Stimulated activated CD8-positive, alpha-beta memory T cell treated with anti-CD3 and anti-CD28 coated beads, Interleukin-12 subunit alpha, Interleukin-12 subunit beta, amount 100 ng/mL, for 4 hours (primary cell): ENCODE measurements around the gene CACNA1C.

ENCODE experiments used
- DNase-seq: peaks from one replicate; pipeline ENCODE4 v3.0.0-alpha.2; 2020; ENCODE audit warnings: low read depth

The CACNA1C gene

DNA sequence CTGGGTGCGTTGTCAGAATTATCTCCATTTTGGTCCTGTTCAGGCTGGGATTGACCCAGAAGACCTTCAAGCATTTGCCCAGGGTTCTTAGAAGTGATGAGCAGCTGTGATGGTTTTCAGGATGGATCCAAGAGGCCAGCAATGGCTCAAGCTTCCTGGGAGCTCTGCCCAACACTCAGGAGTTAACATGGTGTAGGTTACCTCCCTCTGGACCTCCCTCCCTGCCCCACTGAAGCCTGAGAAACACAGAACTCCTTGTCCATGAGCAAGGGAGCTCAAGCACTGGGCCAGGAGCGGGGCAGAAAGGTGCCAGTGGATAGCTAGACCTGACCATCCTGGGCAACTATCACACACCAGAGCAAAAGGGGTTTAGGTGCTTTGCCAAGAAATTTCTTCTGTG lies 593.6 kb downstream of the CACNA1C start:
- DNase-seq: no peak

DNA sequence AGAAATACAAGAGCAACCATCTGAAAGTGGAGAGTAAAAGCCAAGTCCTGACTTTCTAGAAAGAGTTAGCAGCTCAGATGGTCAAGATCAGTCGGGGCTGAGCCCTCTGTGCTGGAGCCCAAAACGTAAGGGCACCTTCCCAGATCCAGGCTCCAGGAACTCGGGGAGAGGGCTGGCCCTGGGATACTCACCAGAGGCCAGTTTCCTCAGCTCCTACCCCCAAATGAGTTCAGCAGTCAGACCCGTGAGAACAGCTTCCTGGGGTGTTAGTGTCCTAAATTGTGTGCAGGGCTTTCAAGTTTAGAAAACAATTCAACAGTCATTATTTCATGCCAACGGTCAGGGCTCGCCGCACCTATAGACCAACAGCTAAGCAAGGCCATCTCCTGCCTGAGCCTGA lies 594.4 kb downstream of the CACNA1C start:
- DNase-seq: no peak

DNA sequence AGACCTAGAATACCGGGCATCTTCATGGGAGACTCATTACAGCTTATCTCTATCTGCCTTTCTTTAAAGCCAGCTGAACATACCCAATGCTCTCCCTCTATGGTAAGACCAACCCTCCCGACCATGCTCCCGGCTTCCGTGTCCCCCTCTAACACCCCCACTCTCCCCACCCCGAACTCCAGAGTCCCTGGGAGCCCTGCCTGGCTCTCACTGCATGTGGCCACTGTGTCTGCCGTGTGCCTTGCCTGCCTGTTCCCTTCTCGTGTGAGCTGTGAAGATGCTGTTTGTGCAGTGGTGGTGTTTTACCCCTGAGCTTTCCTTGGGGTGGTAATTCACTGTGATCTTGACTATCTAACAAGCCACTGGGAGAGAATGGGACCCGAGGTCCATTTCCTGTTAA lies 595.6 kb downstream of the CACNA1C start:
- no peak for DNase-seq

DNA sequence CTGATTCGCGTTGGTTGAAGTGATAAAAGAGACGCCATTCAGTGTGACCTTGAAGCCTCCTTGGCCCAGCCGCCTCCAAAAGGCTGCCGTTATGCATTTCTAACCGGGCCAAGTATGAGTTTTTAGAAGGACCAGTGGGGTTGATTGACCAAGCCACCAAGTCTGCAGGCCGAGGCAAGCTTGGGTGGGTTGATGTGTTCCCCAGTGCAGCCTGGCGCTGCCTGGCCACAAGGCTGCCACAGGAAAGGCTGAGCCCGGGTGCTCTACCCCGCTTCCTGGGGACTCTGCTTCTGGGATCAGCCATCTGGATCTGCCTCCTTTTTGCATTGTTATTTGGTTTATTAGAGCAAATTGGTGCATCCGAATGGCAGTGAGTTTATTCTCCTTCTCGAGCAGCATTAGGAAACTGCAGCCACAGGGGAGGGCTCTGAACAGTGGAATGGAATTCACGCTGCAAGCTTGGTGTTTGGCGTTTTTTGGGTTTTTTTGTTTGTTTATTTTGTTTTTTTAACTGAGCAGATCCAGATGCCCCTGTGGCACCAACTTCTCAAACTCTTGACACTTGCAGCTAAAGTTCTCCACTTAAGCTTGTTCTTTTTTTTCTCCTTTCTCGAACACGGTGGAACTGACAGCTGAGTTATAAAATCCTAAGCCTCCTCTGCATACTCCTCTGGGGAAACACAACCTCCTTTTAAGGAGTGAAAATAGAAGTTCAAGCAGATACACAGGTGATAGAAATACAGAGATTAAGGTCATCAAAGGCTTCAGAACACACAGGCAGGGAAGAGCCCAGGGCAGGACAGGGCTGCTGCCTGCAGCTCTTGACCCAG lies 596.6 kb downstream of the CACNA1C start:
- no peak for DNase-seq

DNA sequence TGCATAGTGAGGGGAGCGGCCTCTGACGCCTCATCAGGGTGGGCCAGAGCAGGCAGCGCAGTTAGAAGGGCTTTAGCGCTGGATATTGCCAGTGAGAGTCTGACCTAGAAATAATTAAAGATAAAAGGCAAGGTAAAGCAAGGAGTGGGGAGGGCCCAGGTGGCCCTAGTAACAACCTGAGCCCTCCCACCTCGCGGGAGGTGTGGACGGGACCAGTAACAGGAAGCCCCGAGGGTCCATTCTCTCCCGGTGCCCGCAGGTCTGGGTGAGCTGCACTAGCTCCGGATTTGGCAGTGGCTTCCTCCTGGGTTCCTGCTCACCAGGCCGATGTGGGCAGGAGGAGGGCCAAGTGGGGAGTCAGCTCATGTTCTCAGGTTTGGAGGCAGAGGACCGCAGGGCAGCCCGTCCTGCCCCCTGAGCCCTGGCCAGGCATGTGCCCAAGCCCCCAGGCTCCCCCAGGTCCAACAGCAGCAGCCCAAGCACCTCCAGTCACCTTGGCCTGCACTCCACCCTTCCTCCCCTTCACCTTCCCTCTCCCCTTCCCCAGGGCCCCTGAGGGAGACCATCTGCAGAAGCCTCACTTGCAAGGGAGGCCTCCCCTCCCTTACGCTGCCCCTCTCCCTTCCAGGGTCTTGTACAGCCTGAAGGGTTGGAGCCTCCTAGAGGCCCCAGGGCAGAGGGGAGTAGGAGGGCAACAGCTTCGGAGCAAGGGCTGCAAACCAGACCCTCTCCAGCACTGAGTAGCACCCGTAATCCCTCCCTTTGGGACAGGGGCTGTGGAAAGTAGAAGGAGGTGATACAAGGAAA lies 597.7 kb downstream of the CACNA1C start:
- DNase-seq: no peak

DNA sequence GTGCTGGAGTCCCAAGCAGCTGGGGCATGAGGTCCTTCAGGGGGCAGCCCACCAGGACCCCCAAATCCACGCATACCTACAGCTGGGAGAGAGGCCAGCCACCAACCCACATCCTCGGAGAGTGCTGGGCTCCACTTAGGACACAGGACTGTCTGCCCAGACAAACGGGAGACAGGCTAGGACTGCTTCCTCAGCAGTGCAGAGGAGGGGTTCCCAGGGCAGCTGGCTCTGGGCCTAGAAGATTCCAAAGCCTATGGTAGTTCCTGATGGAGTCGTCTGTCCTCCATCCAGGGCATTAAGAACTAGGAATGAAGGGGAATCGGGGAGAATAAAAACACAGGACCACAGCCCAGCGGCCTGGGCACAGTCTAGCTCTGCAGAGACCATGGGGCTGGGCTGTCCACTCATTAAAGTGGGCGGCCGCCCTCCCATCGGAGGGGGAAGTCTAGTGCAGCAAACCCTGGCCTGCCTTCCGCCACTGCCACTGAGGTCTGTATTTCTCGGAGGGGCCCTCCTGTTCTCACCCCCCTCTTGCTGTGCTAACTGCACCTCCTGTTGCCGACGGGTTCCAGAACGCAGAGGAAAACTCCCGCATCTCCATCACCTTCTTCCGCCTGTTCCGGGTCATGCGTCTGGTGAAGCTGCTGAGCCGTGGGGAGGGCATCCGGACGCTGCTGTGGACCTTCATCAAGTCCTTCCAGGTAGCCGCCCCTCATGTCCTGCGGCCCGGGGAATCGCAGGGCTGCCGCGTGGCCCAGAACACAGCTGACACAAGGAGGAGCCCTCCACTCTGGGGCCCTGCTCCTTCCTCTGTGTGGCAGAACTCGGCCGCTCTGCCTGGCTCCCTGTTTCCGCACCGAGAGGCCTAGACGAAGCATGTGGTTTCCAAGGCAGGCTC lies 598.5 kb downstream of the CACNA1C start:
- DNase-seq: no peak

DNA sequence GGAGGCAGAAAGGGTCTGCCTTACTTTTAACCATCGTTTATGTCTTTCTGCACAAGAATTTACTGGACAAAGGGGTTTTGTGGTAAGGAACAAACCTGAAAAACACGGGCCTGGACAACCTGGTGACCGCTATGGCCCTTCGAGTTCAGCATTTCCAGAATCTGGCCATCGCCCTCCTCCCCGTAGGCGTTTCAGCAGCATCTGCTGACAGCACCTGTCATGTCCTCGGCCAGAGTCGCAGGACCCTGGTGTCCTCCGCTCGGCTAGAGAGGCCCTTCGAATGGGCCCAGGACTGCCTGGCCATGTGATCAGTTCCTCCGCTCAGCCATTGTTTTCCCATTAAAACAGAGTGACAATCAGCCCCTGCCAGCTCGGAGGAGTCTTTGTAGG lies 599.2 kb downstream of the CACNA1C start:
- no peak for DNase-seq

DNA sequence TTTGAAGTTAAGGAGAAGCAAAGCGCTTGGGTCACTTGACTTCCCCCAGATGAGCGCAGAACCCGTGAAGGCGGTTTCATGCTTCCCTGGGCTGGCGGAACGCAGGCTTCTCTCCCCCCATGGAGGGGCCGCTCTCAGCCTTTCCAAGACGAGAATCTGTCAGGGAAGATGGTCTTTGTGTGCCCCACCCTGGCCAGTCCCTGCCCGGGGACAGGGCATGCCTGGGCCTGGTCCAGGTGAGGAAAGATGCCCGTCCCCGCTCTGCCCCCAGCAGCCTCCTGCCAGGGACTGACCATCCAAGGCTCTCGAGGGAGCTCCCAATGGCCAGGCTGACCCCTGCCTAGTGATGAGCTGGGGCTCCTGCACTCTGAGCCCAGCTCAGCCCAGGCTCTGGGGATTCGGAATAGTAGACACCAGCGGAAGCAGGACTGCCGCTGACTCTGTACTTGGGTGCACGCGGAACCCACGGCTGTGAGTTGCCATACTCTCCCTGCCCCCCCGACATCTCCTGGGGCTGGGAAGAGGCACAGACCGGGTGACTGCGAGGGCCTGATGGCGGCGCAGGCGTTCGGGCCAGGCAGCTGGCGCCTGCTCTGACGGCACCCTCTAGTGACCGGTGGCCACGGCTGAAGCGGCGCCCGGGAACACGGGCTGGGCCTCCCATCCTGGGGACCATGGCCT lies 599.8 kb downstream of the CACNA1C start:
- DNase-seq: no peak

DNA sequence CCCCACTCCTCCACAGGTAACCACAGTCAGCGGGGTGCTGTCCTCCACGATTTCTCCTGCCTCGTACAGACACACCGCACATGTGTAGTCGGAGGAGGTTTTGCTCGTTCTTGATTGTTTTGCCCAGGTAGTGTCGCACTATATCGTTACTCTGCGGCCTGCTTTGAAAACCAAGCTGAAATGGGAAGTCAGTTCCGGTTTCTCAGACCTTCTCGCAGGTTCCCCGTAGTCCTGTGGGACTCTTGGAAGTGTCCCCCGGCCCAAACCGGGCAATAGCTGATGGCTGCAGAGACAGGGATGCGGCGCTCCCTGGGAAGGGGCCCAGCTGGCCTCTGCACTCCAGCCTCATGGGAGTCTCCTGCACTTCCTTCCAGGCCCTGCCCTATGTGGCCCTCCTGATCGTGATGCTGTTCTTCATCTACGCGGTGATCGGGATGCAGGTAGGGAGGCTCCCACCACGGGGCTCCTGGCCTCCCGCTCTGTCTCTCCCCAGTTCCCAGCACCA lies 600.7 kb downstream of the CACNA1C start:
- no peak for DNase-seq

DNA sequence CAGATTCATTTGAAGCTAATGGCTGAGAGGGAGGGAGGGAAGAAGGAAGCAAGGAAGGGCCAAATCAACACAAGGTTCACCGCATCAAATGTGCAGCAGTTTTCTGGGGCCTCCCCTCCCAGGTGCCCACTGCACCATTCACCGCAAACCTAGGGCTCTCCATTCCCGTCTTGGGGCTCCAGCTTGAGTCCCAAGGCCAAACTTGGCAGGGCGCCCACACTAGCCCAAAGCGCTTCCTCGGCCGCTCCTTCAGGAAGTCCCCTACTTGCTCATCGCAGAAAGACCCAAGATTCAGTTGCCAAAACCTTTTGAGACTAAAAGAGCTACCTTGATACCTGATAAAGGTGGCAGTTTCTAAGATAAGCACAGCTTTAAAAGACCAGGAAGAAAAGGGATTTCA lies 601.5 kb downstream of the CACNA1C start:
- no peak for DNase-seq

DNA sequence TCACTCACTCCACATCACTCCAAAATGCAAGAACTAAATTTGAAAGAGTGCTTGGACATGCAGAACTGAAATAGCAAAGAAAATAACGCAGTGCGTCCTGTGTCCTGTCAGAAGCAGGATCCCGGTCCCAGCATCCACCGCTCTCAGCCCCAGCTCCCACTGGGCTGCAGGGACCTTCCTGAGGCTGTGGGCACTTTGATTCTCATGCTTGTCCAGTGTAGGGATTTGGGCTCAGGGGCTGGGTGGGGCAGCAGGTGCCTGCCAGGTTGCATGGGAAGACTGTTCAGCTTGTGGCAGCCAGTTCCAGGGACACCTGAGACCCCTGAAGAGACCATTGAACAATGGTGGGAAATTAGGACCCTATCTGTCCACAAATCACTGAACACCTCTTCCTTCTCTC lies 602.0 kb downstream of the CACNA1C start:
- DNase-seq: no peak

DNA sequence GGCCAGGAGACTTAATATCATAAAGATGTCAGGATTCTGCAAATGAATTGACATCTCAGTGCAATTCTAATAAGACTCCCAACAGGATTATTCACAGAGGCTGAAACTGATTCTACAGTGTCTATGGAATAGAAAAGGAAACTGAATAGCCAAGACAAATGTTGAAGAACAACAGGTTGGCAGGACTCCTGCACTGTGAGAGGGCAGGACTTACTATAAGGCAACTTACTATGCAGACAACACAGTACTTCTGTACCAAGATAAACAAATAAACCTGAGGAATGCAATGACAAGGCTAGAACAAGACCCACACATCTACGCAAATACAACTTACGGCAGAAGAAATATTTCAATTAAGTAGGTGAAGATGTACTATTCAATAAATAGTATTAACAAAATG lies 609.7 kb downstream of the CACNA1C start:
- no peak for DNase-seq

DNA sequence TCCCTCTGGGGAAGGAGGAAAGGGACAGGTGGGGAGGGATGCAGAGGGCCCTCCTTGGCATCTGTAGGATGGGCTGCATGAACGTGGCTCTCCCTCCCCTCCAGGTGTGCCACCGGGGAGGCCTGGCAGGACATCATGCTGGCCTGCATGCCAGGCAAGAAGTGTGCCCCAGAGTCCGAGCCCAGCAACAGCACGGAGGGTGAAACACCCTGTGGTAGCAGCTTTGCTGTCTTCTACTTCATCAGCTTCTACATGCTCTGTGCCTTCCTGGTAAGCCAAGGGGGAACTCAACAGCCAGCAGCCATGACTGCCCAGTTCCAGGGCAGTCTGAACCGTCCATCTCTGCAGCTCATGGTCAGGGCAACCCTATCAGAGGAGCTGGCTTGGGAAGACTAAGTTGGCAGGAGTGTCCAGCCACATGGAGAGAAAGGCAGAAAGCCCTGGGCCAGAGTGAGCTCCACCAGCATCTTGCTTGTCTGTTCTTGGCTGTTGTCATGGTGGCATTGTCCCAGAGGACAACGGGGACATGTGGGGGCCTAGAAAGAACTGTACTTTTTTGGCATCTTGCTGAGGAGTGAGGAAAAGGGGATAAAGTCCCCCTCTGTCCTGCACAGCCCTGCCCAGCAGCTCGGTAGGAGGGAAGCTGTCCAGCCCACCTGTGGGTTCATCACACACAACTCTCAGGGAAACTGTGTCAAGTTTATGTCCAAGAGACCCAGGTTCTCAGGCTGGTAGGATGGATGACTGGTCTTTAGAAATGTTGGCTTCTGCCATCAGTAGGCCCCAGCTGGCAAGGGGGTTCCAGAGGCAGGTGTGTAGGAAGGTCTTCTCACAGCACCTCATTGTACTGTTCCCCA lies 612.2 kb downstream of the CACNA1C start:
- DNase-seq: no peak

DNA sequence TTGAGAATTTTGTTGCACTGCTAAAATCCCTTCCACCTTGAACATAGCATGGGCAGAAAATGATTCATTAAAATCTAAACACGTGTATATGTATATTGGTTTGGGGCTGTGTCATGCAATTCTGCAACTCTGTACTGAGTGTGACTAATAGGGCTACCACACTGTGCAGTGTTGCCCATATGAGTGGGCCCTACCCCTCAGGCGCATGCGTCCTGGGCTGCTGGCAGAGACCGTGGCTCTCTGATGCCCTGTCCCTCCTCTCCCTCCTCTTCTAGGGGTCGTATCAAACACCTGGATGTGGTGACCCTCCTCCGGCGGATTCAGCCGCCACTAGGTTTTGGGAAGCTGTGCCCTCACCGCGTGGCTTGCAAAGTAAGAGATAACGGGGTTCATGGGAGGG lies 613.6 kb downstream of the CACNA1C start:
- DNase-seq: no peak

DNA sequence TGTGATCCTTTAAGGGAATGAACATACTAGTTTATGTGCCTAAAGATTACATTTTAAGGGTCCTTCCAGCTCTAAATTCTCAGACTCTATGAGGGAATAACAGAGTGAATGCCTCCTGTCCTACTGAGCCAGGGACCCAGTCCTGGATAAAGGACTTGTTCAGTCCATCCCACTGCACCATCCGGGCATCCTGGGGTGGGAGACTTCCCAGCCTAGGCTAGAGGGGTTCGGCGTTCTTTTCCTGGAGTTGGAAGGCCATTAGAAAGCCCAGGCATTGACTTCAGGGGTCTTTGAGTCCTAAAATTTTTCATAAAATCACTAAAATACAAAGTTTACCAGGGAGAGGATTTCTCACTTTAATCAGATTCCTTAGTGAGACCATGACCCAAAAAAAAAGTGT lies 614.1 kb downstream of the CACNA1C start:
- no peak for DNase-seq

DNA sequence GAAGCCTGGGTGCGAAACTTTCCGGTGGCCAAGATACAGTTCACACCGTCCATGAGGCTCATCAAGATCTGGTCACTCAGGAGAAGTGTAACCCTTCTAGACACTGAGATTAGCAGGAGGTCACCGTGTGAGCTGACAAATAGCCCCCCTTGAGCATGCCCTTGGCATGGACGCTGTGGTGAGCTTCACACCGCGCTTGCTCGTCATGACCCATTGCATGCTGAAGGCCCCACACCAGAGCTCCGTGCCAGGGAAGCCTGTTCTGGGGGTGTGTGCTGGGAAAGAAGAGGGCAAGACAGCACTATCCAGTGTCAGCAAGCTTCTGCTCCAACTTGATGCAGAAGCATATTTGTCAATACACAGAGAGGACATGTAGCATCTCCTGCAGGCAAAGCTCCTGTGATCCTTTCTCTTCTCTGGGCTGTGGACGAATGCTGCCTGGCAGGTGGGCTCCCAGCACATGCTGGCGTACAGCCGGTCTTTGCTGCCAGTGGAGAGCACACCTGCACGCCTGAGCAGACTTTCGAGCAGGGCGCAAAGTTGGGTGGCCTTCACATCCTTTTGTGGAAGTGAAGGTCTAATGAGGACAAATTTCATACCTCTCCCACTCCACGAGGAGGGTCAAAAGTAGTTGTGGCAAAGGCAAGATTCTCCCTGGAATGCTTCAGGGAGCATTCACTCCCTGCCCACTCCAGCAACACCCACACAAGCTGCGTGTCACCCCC lies 615.1 kb downstream of the CACNA1C start:
- DNase-seq: no peak

DNA sequence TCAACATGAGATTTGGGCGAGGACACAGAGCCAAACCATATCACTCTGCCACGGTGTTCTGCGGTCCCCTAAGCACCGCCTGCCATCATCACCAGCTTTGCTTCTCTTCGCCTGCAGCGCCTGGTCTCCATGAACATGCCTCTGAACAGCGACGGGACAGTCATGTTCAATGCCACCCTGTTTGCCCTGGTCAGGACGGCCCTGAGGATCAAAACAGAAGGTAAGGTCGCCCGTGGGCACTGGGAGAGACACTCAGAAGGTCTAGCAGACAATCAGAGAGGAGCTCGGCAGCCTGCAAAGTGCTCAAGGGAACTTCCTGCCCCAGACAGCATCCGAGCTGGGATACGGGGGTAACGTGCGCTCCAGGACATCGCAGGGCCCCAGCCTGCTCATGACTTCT lies 616.0 kb downstream of the CACNA1C start:
- no peak for DNase-seq

DNA sequence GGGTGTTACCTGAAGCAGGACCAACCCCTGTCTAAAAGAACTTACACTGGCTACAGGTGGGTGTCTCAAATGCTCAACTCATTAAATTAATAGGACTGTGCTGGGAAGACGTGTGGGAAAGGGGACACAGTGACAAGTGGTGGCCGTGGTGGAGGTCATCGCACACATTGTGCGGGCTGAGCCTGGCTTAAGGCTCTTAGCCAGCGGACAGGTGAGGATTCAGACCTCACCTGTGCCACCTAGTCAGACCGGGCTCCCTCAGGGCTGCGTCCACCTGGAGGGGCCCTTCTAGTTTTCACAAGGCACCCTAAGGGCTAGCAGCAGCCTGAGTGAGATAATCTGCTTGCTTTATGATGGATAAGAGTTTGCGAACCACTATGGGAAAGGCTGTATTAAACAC lies 616.8 kb downstream of the CACNA1C start:
- no peak for DNase-seq

DNA sequence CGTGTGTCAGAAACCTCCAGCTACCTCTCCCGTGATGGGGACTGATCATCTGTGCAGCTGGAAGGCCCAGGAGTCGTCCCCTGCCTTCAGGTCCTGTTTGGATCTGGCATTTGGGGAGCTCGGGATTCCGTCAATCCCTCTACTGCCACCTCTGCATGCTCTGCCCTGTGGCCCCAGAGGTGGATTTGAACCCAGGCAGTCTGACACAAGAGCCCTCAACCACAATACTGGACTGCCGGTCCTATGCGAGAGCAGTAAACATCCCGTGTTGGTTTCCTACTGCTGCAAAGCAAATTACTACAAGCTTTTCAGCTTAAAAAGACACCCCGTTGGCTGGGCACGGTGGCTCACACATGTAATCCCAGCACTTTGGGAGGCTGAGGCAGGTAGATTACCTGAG lies 620.1 kb downstream of the CACNA1C start:
- no peak for DNase-seq
